ENCODE data around the gene TSPAN32.
"Not testable (repeated sequence)": the region's sequence is repeated elsewhere in the genome, so short reads cannot be mapped to it uniquely, and the experiment has no call there.

Gene TSPAN32

DNA sequence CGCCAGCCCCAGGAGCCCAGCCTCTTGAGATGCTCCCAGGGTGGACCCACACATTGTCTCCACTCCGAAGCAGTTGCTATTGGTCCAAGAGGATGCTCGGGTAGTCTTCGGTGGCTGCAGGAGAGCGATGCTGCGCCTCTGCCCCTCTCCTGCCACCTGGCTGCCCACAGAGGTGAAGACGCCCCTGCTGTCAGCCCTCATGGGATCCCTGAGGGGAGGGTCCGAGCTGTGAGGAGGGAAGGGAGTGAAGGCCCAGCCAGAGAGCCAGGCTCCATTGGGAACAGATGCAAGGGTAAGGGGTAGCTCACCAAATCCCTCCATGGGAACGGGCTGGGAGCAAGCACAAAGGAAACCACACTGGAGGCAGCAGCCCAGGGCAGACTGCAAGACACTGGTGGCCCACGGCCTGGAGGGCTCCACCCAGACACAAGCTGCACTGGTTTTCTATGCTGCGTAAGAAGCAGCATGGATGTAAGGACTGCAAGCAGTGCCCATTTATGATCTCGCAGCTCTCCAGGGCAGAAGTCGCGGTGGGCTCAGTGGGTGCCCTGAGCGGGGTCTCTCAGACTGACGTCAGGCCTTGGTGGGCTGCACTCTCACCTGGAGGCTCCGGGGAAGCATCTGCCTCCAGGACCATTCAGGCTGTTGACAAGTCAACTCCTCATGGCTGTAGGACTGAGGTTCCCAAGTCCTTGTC is 15.7 kb downstream of the TSPAN32 start:
- no peak for DNase-seq

DNA sequence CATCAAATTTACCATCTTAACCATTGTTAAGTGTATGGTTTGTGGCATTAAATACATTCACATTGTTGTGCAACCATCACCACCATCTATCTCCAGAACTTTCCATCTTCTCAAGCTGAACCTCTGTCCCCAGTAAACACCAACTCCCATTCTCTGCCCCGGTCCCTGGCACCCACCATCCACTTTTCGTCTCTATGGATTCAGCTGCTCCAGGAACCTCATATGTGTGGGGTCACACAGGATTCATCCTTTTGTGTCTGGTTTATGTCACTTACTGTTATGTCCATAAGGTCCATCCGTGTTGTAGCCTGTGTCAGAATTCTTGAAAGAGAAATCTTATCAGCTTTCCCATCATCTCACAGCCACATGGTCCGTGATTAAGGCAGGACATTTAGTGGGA is 16.3 kb downstream of the TSPAN32 start:
- no peak for DNase-seq

DNA sequence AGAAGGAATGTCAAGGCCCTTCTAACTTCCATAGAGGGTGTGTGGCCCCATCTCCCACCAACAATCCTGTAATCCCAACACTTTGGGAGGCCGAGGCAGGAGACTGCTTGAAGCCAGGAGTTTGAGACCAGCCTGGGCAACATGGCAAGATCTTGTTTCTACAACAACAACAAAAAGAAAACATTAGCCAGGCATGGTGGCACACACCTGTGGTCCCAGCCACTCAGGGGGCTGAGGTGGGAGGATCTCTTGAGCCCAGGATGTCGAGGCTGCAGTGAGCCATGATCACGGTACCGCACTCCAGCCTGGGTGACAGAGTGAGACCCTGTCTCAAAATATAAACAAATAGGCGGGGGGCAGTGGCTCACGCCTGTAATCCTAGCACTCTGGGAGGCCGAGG is 16.9 kb downstream of the TSPAN32 start:
- DNase-seq, result no peak

DNA sequence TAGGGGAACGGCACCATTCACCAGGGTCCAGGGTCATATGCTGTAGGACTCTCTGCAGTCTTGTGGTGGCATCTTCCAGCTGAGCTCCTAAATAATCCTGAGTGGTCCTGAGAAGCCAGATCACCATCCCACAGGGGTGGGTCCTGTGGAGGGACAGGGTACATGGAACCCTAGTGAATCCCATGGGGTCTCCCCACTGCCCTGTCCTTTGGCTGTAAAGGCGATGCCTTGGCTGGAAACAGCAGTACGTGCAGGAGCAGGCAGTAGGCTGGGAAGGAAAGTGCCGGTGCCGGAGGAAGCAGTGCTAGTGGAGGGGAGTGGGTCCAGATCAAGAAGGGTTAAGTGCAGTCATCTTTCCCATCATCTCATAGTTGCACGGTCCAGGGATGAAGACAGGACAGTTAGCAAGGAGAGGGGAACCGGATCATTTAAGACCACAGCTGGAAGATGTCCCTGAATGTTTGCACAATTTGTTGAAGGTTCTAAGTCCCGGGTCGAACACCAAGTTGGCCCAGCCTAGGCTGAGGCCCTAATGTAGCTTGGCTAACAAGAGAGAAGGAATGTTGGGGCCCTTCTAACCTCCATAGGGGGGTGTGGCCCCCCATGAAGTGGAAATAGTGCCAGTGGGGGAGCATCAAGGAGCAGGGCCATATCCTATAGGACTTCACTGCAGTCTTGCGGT is 18.1 kb downstream of the TSPAN32 start:
- no peak for DNase-seq

DNA sequence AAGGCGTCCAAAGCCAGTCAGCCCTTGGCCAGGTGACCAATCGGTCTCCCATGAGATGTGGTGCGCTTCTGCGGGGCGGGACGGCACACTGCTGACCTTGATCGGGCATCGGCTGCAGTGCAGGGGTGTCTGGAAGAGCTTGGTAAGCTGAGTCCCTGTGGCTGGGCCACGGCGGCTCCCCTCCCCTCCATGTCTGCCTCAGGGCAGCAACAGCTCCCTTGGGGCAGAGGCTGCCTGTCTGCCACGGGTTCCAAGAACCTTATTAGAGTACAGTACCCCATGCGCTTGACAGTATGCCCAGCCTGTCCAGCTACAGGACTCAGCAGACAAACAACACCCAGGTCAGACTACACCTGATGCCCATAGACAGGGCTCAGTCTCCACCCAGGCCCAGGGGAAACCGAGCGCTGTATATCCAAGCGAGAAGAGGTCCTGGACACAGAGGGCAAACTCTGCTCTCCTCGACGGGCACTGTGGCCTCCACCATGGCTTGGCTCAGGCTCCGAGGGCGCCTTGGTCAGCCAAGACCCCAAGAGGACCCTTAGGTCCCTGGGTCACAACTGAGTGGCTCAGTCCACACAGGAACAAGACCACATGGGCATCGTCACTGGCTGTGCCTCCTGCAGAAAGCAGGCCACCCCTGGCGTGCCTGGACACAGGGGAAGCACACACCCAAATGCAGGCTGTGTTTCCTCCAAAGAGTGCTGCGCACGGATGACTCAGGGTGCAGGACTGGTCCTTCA is 18.9 kb downstream of the TSPAN32 start:
- no peak for DNase-seq

DNA sequence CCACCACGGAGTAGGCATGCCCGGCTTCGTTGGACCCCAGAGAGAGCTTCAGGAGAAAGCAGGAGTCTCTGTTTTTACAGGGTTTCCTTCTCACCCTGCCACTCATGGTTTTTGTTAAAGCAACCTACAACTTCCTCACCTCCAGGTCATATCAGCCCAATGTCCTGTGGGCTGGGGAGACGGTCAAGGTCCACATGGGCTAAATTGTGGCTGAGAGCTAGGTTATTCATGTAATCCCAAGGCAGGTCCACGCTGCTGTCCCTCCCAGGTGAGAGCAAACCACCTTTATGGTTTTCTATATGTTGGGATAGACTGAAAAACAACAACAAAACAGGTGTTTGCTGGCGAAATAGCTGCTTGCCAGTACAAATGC is 19.5 kb downstream of the TSPAN32 start:
- DNase-seq, result no peak

DNA sequence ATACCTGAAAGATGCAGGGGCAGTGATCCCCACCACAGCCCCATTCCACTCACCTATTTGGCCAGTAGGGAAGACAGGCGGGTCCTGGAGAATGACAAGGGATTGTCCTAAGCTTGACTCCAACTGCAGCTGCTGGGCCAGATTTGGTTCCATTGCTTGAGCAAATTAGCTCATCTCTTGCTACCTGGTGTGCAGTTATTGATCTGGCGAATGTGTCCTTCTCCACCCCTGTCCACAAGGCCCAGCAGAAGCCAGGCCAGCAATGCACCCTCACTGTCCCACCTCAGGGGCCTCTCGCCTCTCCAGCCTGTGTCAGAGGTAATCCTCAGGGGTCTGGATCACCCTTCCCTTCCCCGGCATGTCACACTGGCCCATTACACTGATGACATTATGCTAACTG is 23.3 kb downstream of the TSPAN32 start:
- DNase-seq, result no peak

DNA sequence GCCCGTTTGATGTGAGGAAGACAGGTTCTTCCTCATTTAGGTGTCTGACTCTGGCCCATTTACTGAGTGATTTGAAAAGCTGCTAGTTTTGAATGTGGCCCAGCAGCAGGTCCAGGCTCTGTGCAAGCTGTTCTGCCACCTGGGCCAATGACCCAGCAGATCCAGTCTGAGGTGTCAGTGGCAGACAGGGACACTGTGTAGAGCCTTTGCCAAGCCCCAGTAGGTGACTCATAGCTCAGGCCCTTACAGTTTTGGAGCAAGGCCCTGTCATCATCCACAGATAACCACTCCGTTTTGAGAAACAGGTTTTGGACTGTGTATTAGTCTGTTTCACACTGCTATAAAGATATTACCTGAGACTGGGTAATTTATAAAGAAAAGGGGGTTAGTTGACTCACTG is 23.9 kb downstream of the TSPAN32 start:
- DNase-seq, result no peak

DNA sequence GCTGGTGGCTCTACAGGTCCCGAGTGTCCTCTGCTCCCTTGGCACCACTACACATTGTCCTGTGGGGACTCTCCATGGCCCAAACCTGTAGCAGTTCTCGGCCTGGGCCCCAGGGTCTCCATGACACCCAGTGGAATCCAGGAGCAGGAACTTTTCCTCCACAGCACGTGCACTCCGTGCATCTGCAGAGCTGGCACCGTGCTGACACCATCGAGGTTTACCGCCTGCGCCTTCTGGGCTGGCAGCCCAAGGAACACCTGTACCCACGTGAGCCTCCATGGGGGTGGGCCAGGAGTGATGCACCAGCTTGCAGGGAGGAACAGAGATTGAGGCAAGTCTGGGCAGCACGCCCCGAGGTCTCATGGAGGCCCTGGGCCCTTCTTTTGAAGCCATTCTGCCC is 25.2 kb downstream of the TSPAN32 start:
- no peak for DNase-seq

DNA sequence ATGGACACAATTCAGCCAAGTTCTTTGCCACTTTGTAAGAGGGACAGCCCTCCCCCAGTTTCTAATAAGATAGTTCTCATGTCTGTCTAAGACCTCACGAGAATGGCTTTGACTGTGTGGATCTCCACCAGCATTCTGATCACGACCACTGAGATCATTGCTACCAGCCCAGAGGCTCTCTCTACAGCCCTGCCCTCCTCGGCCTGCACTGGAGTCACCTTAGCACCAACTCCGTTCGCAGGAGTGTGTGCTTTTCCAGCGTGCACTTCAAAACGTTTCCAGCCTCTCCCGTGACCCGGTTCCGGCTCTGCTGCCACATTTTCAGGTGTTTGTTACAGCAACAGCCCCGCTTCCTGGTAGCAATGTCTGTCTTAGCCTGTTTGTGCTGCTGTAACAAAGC is 26.2 kb downstream of the TSPAN32 start:
- DNase-seq, result no peak

DNA sequence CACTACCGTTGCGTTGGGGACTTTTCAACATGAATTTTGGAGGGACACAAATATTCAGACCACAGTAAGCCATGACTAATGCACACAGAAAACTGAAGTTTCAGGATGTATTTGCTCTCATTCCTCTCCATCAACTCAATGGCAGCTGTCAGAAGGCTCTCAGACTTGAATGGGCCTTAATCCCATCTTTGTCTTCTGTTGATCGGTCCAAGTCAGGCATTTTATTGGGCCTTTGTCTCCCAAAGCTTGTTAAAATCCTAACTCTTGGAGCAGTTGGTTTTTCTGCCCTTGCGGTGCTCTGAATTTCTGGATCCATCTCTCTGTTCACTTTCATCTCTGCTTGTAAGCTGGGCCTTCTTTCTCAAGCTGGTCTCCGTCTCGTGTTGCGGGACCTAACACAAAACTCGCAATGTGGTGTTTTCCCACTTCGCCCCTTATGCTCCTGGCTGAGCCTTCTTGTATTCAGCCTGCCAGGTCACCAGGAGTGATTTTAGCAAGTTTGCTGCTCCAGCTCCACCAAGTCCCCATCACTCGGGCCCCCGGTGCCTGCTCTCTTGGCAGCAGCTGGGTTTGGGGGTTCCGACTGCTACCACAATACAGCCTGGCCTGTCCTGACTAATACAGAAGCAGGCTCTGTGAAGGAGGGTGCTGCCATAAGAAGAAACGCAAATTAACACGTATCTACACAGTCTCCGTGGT is 27.0 kb downstream of the TSPAN32 start:
- no peak for DNase-seq

DNA sequence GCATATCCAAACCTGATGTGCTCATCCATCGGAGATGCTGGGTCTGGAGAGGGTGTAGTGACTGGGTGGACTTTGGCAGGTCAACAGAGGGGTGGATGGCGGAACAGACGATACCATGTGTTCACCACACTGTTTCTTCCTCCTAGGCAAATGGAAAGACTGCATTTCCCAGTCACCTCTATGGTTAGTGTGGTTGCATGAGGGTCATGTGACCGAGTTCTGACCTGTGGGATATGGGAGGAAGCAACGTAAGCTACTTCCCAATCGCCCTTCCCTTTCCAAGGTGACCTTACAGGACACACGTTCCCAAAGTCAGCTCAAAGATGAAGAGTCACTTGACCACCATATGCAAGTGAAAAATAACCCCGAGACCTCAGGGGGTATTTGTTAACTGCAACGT is 27.7 kb downstream of the TSPAN32 start:
- no peak for DNase-seq

DNA sequence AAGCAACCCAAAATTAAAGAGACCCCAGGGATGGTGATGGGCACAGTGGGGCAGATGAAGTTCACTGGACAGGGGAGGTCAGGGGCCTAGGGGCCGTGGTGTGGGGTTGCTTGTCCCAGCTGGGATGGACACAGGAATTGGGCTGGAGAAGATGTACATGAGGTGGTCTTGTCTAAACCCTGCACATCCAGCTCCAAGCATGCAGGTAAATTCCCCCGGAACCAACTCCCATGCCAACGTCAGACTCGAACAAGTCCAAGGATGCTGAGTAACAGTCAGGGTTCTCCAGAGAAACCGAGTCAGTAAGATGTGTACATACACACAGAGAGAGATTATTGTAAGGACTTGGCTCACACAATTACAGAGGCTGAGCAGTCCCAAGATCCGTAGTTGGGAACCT is 28.9 kb downstream of the TSPAN32 start:
- no peak for DNase-seq

DNA sequence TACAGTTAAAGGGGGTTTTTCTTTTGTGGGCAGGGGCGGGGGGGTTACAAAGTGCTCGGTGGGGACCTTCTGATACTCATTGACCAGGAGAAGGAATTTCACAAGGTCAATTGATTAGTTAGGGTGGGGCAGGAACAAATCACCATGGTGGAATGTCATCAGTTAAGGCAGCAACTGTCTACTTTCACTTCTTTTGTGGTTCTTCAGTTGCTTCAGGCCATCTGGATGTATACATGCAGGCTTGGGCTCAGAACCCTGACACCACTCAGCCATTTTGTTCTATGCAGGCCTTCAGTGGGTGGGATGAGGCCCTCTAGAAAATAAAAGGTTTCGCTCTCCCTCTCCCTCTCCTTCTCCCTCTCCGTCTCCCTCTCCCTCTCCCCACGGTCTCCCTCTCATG is 29.6 kb downstream of the TSPAN32 start:
- no peak for DNase-seq

DNA sequence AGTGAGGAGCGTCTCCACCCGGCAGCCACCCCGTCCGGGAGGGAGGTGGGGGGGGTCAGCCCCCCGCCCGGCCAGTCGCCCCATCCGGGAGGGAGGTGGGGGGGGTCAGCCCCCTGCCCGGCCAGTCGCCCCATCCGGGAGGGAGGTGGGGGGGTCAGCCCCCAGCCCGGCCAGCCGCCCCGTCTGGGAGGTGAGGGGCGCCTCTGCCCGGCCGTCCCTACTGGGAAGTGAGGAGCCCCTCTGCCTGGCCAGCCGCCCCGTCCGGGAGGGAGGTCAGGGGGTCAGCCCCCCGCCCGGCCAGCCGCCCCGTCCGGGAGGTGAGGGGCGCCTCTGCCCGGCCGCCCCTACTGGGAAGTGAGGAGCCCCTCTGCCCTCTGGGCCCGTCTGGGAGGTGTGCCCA is 30.8 kb downstream of the TSPAN32 start:
- not testable (repeated sequence) for DNase-seq

DNA sequence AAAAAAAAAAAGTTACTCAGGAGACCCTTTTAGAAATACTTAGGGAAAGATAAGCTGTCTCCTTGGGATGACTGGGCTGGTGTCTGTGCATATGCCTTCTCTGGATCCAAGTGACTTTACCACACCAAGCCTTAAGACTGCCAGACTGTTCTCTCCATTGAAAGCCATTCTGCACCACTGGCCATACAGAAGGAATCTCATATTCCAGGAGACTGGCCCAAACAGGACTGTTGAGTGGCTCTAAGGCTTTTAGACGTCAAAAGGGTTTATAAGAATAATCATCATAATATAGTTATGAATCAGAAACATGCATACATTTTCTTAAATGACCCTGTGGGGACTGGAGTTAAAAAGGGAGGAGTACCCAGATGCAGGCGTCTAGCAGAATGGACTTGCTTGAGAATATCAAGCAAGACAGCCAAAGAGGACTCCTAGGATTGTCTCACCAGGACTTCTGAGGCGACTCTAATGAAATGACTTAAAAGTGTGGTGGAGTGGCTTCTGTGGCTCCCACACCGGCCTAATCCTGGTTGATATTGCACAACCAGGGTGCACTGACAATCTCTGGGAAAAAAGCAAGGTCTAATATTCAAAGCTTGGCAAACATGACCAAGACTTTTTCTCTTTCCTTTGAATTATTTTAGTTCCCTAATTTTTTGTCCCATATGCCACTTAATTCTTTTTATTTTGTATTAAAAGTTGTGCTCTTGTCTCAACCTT is 31.8 kb downstream of the TSPAN32 start:
- DNase-seq, result not testable (repeated sequence)

DNA sequence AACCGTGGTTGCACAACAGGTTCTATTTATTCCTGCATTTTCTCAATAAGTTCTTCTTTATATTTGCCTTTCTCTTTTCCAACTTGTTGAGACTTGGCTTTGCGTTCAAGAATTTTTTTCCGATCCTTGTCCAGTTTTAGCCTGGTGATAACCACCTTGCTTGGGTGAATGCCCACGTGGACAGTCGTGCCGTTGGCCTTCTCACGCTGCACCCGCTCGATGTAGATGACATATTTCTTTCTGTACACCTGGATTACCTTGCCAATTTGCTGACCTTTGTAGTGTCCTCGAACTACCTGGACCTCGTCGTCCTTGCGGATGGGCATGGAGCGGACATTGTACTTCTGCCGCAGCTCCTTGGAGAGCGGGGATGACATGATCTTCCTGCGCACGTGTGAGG is 33.5 kb downstream of the TSPAN32 start:
- not testable (repeated sequence) for DNase-seq

DNA sequence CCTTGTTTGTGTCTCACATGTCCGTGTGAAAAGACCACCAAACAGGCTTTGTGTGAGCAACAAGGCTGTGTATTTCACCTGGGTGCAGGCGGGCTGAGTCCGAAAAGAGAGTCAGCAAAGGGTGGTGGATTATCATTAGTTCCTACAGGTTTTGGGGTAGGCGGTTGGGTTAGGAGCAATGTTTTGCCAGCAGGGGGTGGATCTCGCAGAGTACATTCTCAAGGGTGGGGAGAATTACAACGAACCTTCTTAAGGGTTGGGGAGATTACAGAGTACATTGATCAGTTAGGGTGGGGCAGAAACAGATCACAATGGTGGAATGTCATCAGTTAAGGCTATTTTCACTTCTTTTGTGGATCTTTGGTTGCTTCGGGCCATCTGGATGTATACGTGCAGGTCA is 36.9 kb downstream of the TSPAN32 start:
- not testable (repeated sequence) for DNase-seq

DNA sequence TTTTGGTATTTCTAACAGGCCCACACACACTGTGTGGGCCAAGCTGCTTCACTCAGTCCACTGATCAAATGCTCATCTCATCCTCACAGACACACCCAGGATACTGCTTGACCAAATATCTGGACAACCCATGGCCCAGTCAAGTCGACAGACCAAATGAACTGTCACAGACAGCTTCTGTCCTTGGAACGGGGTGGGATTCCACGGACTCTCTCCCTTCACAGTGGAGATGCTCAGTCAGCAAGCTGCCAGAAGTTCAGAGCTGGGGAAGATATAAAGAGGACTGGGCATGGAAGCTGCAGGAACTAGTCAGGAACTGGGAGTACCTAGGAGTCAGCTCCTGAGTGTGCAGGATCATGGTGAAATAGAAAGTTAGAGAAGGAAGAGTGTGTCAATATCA is 40.7 kb downstream of the TSPAN32 start:
- no peak for DNase-seq

DNA sequence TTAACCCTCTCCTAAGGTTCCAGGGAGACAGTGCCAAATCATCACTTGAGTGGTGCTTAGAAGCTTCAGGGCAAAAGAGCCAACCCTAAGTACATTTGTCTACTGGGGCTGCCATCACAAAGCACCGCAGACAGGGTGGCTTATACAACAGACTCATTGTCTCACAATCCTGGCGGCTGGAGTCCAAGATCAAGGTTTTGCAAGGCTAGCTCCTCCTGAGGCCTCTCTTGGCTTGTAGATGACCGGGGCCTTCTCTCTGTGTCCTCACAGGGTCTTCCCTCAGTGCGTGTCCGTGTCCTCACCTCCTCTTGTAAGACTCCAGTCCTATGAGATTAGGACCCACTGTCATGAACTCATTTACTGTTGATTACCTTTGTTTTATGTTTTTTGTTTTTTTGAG is 41.2 kb downstream of the TSPAN32 start:
- DNase-seq, result no peak

DNA sequence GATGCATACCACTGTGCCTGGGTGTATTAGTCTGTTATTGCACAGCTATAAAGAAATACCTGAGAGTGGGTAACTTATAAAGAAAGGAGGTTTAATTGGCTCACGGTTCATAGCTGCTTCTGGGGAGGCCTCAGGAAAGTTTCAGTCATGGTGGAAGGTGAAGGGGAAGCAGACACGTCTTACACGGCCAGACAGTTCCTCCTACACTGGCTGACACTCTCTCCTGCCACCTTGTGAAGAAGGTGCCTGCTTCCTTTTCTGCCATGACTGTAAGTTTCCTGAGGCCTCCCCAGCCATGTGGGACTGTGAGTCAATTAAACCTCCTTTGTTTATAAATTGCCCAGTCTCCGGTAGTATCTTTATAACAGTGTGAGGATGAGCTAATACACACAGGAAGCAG is 41.7 kb downstream of the TSPAN32 start:
- DNase-seq, result no peak

DNA sequence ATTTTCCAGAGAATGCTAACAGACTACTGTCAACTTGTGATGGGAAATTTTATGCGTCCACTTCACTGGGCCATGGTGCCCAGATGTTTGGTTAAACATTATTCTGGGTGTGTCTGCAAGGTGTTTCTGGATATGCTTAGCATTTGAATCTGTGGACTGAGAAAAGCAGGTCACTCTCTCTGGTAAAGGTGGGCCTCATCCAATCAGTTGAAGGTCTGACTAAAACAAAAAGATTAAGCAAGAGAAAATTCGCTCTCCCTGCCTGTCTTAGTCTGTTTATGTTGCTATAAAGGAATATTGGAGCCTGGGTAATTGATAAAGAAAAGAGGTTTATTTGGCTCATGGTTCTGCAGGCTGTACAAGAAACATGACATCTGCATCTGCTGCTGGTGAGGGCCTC is 43.2 kb downstream of the TSPAN32 start:
- no peak for DNase-seq

DNA sequence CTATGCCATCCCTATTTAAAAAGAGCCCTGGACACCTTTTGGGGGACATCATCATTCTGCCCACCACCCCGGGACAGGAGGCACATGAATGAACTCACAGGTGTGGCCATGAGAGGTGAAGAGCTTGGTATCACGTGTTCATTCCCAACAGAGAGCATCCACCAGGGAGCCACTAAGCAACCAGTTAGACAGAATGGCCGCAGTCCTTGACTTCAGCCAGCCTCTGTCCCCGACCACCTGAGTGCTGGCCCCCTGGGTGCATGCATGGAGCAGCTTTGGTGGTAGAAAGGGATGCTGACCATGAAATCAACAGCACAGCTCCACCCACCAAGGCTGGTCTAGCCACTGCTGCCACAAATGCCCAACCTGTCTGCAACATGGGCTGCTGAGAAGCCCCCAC is 44.2 kb downstream of the TSPAN32 start:
- no peak for DNase-seq

Data from NCI-H1105 (cell line).